Activated T-cell treated with anti-CD3 and anti-CD28 coated beads, Interleukin-2, amount 50 U/mL, for 1 hour (primary cell): ENCODE measurements around the gene STUB1.

Source experiments
- DNase-seq: peaks from one replicate; pipeline ENCODE4 v3.0.0-alpha.2; 2020

Gene STUB1

GRCh38 chr16:667780-668518 is 12.3 kb upstream of the STUB1 start, which contains the start of gene RHOT2:
Gene RHOT2 (plus strand): TSS chr16:668132. CDS start chr16:668200, 68 bp downstream.
- peak; percentile 91 for DNase-seq

GRCh38 chr16:668519-669171 is 11.6 kb upstream of the STUB1 start:
- DNase-seq = no peak

GRCh38 chr16:669666-670065 is 10.5 kb upstream of the STUB1 start:
- no peak for DNase-seq

- no peak for DNase-seq
Measured at GRCh38 chr16:670485-671352, 9.5 kb upstream of the STUB1 start.

- DNase-seq = no peak
Measured at GRCh38 chr16:671353-672131, 8.7 kb upstream of the STUB1 start.

- DNase-seq = no peak
Measured at GRCh38 chr16:672371-672770, 7.8 kb upstream of the STUB1 start.

- DNase-seq = no peak
Measured at GRCh38 chr16:672851-673250, 7.4 kb upstream of the STUB1 start.

GRCh38 chr16:673399-673991 is 6.7 kb upstream of the STUB1 start:
- DNase-seq = no peak

GRCh38 chr16:674214-674881 is 5.9 kb upstream of the STUB1 start:
- DNase-seq = no peak

- DNase-seq = no peak
Measured at GRCh38 chr16:674968-675883, 5.0 kb upstream of the STUB1 start, which contains the start of gene RHBDL1. Gene RHBDL1 (plus strand): TSS chr16:675671. CDS start chr16:675791, 120 bp downstream.

GRCh38 chr16:675884-676564 is 4.2 kb upstream of the STUB1 start:
- no peak for DNase-seq

- DNase-seq = no peak
Measured at GRCh38 chr16:676565-676902, 3.7 kb upstream of the STUB1 start.

- DNase-seq = peak; percentile 50
Measured at GRCh38 chr16:676913-677312, 3.3 kb upstream of the STUB1 start.

- DNase-seq = no peak
Measured at GRCh38 chr16:677316-678190, 2.7 kb upstream of the STUB1 start.

GRCh38 chr16:678209-678857 is 1.9 kb upstream of the STUB1 start:
- DNase-seq = no peak

- no peak for DNase-seq
Measured at GRCh38 chr16:678858-679813, 1.1 kb upstream of the STUB1 start.

- no peak for DNase-seq
Measured at GRCh38 chr16:680625-680945, 375 bp downstream of the STUB1 start.
